Liver (tissue), 9 donors: ENCODE results near the gene MYCBPAP. TPM values are rescaled to one million over a fixed set of nuclear protein-coding genes. Genes with fewer than 3 reads are reported as not detected.

Source experiments
- DNase-seq: peaks from one replicate; pipeline ENCODE4 v3.0.0-alpha.2; 2017; ENCODE audit warnings: low spot score
- H3K27ac ChIP-seq, 2 donors: one replicate each; pipeline ENCODE4 v1.7.0; 2013; ENCODE audit warnings: inconsistent platforms in 2 of 2, low read length in 2 of 2, control low read depth in 1 of 2, low read depth in 1 of 2, mild to moderate bottlenecking in 1 of 2
- H3K27me3 ChIP-seq, 4 donors: one replicate each; pipeline versions ENCODE4 v1.6.1 to v1.7.0; 2013; ENCODE audit warnings: low read length in 3 of 4, inconsistent platforms in 1 of 4, mild to moderate bottlenecking in 1 of 4, moderate library complexity in 1 of 4; ENCODE audit not compliant: control insufficient read depth in 4 of 4, insufficient read depth in 4 of 4
- H3K36me3 ChIP-seq, 4 donors: one replicate each; pipeline versions ENCODE4 v1.6.1 to v1.7.0; 2013; ENCODE audit warnings: low read length in 3 of 4, mild to moderate bottlenecking in 3 of 4, low read depth in 1 of 4, moderate library complexity in 1 of 4; ENCODE audit not compliant: control insufficient read depth in 4 of 4, insufficient read depth in 3 of 4
- H3K4me1 ChIP-seq, 4 donors: one replicate each; pipeline versions ENCODE4 v1.6.1 to v1.7.0; 2013; ENCODE audit warnings: low read length in 3 of 4, mild to moderate bottlenecking in 3 of 4, moderate library complexity in 1 of 4; ENCODE audit not compliant: control insufficient read depth in 4 of 4, insufficient read depth in 4 of 4
- H3K4me3 ChIP-seq, 3 donors: one replicate each; pipeline versions ENCODE4 v1.6.1 to v1.7.0; 2013; ENCODE audit warnings: low read length in 3 of 3, control low read depth in 1 of 3, low read depth in 1 of 3, mild to moderate bottlenecking in 1 of 3
- H3K9ac ChIP-seq, 2 donors: one replicate each; pipeline ENCODE4 v1.7.0; 2013; ENCODE audit warnings: low read length in 2 of 2, mild to moderate bottlenecking in 2 of 2, moderate library complexity in 2 of 2, control low read depth in 1 of 2, low read depth in 1 of 2
- H3K9me3 ChIP-seq, 4 donors: one replicate each; pipeline versions ENCODE4 v1.6.1 to v1.7.0; 2013; ENCODE audit warnings: low read length in 3 of 4; ENCODE audit not compliant: control insufficient read depth in 4 of 4
- RAD21 ChIP-seq, 2 donors: IDR thresholded peaks; 2 replicates each; pipeline ENCODE4 v1.6.1; 2016; ENCODE audit warnings: antibody characterized with exemption in 2 of 2, mild to moderate bottlenecking in 2 of 2
- RXRA ChIP-seq, 2 donors: IDR thresholded peaks; 2 replicates each; pipeline ENCODE4 v1.6.1; 2017 to 2018; ENCODE audit warnings: antibody characterized with exemption in 2 of 2, mild to moderate bottlenecking in 1 of 2
- TAF1 ChIP-seq: conservative IDR thresholded peaks from 2 replicates; pipeline ENCODE4 v1.6.1; 2016; ENCODE audit warnings: antibody characterized with exemption, mild to moderate bottlenecking
- YY1 ChIP-seq: IDR thresholded peaks from 2 replicates; pipeline ENCODE4 v1.6.1; 2016; ENCODE audit warnings: antibody characterized with exemption, mild to moderate bottlenecking
- WGBS: extraction: QIAGEN DNeasy Blood & Tissue Kit; methylation state at CpG from one replicate; pipeline ENCODE4 v1.1.7; 2013; 5-methylcytosine and 5-hydroxymethylcytosine counted together
- polyA plus RNA-seq, 2 donors: library from polyadenylated mRNA; stranded (reverse) in 1 of 2; unstranded in 1 of 2; fragments of 200-250 nt in 1 of 2; fragments of >200 nt in 1 of 2; fragmentation: Nextera tagmentation in 1 of 2; extraction: Ambion mirVana in 1 of 2; gene quantifications; one replicate each; pipeline versions ENCODE4 v1.2.1 to v1.2.3, GENCODE V29; 2013 to 2015
- total RNA-seq, 2 donors: library from RNA; depleted of rRNA; stranded (reverse); fragments of >200 nt; gene quantifications; one replicate each; pipeline ENCODE4 v1.2.3, GENCODE V29; 2014
- TF ChIP-seq, protein P1 (sequence below): IDR thresholded peaks from 2 replicates; pipeline ENCODE4 v1.6.1; 2016; ENCODE audit warnings: antibody characterized with exemption, mild to moderate bottlenecking
- TF ChIP-seq, protein P2 (sequence below): IDR thresholded peaks from 2 replicates; pipeline ENCODE4 v1.6.1; 2016; ENCODE audit warnings: antibody characterized with exemption
- donor health status: healthy.
- donor health status: healthy.
- donor health status: healthy.
- donor health status: healthy.
- donor health status: healthy.

The MYCBPAP gene
- total and polyA plus RNA-seq, 4 donors: 0.23 to 0.25 TPM; not detected in 2

DNA sequence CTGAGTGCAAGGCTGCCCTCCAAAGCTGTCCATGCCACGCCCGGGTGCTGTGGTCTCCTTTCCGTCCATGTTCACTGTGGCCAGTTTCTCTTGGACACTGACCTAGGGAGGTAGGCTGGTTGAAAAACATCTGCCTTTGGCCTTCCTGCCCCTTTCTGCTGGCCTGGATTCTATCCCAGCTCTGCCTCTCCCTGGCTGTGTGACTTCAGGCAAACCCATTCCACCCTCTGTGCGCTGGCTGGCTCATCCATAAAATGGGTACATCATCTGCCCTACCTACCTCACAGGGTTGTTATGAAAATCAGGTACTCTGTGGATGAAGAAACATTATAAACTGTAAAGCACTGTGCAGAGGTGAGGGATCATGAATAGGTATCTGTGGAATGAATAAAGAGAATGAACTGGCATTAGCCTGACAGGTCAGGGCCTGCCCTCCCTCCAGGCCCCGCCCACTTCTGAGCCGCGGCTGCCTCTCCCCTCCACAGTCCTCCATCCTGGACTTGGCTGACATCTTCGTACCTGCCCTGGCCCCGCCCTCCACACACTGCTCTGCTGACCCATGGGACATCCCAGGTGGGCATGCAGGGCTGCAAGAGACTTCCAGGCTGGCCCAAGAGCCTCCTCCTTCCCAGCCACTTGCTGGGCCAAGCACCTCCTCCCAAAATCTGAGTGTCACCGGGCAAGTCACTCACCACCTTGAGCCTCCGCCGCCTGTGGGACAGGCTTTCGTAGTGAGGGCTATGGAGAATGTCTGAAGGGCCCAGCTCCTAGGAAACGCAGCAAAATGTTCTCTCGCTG, 31.7 kb downstream of the MYCBPAP start:
- Histone ChIP-seq H3K9ac (no peak overlapping the region), H3K4me1 (peaks cover 4 to 13% (median 12%) of the 10 kb centered on the region in 4 donors), H3K27ac (no peak overlapping the region), H3K36me3 (no peaks in the 10 kb centered on the region), H3K4me3 (no peak overlapping the region), H3K27me3 (no peaks in the 10 kb centered on the region), H3K9me3 (no peaks in the 10 kb centered on the region)
- TF ChIP-seq, protein P1, sequence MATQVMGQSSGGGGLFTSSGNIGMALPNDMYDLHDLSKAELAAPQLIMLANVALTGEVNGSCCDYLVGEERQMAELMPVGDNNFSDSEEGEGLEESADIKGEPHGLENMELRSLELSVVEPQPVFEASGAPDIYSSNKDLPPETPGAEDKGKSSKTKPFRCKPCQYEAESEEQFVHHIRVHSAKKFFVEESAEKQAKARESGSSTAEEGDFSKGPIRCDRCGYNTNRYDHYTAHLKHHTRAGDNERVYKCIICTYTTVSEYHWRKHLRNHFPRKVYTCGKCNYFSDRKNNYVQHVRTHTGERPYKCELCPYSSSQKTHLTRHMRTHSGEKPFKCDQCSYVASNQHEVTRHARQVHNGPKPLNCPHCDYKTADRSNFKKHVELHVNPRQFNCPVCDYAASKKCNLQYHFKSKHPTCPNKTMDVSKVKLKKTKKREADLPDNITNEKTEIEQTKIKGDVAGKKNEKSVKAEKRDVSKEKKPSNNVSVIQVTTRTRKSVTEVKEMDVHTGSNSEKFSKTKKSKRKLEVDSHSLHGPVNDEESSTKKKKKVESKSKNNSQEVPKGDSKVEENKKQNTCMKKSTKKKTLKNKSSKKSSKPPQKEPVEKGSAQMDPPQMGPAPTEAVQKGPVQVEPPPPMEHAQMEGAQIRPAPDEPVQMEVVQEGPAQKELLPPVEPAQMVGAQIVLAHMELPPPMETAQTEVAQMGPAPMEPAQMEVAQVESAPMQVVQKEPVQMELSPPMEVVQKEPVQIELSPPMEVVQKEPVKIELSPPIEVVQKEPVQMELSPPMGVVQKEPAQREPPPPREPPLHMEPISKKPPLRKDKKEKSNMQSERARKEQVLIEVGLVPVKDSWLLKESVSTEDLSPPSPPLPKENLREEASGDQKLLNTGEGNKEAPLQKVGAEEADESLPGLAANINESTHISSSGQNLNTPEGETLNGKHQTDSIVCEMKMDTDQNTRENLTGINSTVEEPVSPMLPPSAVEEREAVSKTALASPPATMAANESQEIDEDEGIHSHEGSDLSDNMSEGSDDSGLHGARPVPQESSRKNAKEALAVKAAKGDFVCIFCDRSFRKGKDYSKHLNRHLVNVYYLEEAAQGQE: no peak
- TF ChIP-seq YY1: no peak
- no peak for DNase-seq
- 81% methylated on average over 15 of the region's 15 CpGs for WGBS

DNA sequence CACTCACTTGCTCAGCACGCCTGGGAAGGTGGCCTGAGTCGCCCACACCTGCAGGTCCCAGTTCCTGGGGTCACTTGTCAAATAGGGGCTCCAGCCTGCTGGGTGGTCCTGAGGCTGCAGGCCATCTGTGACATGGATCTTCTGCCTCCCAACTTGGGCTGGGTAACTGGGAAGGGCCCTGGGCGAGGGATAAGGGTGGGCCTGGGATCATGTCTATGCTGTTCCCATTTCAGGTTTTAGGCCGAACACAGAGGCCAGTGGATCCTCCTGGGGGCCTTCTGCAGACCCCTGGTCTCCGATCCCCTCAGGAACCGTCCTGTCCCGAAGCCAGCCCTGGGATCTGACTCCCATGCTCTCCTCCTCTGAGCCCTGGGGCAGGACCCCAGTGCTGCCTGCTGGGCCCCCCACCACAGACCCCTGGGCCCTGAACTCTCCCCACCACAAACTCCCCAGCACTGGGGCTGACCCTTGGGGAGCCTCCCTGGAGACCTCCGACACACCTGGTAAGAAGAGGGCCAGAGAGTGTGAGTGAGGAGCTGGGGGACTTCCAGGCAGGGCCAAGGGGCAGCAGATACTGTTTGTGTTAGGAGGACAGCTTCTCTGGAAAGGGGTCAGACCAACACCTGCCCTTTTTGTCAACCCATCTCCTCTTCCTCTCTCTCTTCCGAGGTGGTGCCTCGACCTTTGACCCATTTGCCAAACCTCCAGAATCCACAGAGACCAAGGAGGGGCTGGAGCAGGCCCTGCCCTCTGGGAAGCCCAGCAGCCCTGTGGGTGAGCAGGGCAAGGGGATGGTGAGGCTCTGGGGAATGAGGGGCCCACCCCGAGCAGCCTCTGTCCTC, 32.5 kb downstream of the MYCBPAP start:
- H3K4me3 ChIP-seq: no peak overlapping the region
- DNase-seq: no peak
- H3K4me1 ChIP-seq: peaks cover 4 to 13% (median 12%) of the 10 kb centered on the region in 4 donors
- no peaks in the 10 kb centered on the region for H3K9me3 ChIP-seq
- H3K27ac ChIP-seq: no peak overlapping the region
- no peaks in the 10 kb centered on the region for H3K36me3 ChIP-seq
- H3K27me3 ChIP-seq: no peaks in the 10 kb centered on the region
- 86% methylated on average over 11 of the region's 11 CpGs for WGBS
- no peak overlapping the region for H3K9ac ChIP-seq
- TF ChIP-seq RXRA (IDR thresholded peaks at IDR 0.05): peak in 1 of 2 donors; percentile 13
- no peak for TF ChIP-seq TAF1
- TF ChIP-seq RAD21 (IDR thresholded peaks at IDR 0.05): no peak

DNA sequence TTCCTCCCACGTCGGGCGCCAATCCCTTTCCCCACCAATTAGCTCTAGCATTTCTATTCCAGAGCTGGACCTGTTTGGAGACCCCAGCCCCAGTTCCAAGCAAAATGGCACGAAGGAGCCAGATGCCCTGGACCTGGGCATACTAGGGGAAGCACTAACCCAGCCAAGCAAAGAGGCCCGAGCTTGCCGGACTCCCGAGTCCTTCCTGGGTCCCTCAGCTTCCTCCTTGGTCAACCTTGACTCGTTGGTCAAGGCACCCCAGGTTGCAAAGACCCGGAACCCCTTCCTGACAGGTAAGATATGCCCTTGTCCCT, 33.1 kb downstream of the MYCBPAP start:
- Histone ChIP-seq H3K27me3 (no peaks in the 10 kb centered on the region), H3K36me3 (no peaks in the 10 kb centered on the region), H3K9me3 (no peaks in the 10 kb centered on the region), H3K4me3 (peak overlapping the region in 2 of 3 donors; percentile 53 to 57), H3K9ac (peak overlapping the region in 1 of 2 donors; percentile 42), H3K4me1 (peaks cover 4 to 13% (median 12%) of the 10 kb centered on the region in 4 donors), H3K27ac (no peak overlapping the region)
- no peak for DNase-seq
- TF ChIP-seq, protein P2, sequence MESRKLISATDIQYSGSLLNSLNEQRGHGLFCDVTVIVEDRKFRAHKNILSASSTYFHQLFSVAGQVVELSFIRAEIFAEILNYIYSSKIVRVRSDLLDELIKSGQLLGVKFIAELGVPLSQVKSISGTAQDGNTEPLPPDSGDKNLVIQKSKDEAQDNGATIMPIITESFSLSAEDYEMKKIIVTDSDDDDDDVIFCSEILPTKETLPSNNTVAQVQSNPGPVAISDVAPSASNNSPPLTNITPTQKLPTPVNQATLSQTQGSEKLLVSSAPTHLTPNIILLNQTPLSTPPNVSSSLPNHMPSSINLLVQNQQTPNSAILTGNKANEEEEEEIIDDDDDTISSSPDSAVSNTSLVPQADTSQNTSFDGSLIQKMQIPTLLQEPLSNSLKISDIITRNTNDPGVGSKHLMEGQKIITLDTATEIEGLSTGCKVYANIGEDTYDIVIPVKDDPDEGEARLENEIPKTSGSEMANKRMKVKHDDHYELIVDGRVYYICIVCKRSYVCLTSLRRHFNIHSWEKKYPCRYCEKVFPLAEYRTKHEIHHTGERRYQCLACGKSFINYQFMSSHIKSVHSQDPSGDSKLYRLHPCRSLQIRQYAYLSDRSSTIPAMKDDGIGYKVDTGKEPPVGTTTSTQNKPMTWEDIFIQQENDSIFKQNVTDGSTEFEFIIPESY: no peak
- no peak for TF ChIP-seq TAF1
- WGBS: 76% methylated on average over 9 of the region's 9 CpGs
